Astrocyte (in vitro differentiated cells and primary cell): ENCODE data around the gene RGS10.

Experiments used
- EZH2 ChIP-seq: IDR thresholded peaks from 2 replicates; pipeline ENCODE4 v1.6.1; 2012; ENCODE audit warnings: mild to moderate bottlenecking, low read length, inconsistent platforms; ENCODE audit not compliant: insufficient read depth
- TF ChIP-seq, protein P1 (sequence below): IDR thresholded peaks from 2 replicates; pipeline ENCODE4 v1.5.1; 2011; ENCODE audit warnings: low read depth, mild to moderate bottlenecking, inconsistent platforms, low read length, moderate library complexity; ENCODE audit not compliant: insufficient read depth

DNA sequence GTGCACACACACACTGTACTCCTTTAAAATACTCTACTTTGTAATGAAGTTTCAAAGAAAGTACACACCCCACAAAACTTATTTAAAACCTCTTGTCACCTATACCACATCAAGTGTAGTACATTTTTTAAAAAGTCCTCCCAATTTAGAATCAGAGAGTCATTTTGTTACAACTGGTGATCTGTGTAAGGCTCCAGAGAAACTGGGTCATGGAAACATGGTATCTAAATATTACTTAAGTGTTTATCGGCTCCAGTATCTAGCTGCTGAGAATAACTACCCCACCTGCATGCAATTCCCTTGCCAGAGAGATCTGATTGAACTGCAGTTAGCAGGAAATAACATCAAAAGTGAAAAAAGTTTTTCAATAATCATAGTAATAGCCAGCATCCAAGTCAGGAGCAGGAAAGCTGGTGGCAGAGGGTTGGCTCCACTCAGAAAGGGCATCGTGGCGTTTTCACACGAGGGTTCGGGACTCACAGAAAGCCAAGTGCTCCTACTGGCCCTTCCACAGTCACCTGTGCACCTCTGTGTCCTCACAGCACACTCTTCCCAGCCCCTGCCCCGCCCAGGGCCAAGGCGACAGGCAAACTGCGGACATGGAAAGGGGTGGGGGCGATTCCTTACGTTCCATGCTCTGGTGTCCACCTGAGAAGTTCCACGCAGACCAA is 6.5 kb downstream of the RGS10 start:
- TF ChIP-seq, protein P1, sequence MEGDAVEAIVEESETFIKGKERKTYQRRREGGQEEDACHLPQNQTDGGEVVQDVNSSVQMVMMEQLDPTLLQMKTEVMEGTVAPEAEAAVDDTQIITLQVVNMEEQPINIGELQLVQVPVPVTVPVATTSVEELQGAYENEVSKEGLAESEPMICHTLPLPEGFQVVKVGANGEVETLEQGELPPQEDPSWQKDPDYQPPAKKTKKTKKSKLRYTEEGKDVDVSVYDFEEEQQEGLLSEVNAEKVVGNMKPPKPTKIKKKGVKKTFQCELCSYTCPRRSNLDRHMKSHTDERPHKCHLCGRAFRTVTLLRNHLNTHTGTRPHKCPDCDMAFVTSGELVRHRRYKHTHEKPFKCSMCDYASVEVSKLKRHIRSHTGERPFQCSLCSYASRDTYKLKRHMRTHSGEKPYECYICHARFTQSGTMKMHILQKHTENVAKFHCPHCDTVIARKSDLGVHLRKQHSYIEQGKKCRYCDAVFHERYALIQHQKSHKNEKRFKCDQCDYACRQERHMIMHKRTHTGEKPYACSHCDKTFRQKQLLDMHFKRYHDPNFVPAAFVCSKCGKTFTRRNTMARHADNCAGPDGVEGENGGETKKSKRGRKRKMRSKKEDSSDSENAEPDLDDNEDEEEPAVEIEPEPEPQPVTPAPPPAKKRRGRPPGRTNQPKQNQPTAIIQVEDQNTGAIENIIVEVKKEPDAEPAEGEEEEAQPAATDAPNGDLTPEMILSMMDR: no peak
- no peak for TF ChIP-seq EZH2
